GM19099 (cell line): Measurements from ENCODE around the gene BCAM.

Source experiments
- POLR2A ChIP-seq: IDR thresholded peaks from 3 replicates; pipeline ENCODE4 v1.6.1; 2011; ENCODE audit warnings: low read depth; ENCODE audit not compliant: insufficient read length; ENCODE audit errors: extremely low read depth

Gene BCAM

DNA sequence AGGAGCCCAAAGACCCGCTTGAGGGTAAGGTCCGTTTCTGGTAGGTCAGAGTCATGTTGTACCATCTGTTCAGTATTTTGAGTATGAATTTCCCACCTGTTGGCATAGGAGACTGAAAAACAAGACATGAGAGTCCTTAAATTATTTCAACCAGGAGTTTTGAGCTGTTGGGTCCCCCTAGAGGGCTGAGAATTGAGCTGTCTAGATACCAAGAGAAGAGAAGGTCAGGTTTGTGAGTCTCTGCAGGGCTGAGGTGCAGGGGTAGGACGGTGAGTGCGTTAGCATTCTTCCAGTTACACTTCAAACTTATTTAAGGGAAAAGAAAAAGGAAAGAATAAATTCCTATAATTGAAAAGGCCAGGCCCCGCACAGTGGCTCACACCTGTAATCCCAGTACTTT lies 26.2 kb upstream of the BCAM start:
- no peak for TF ChIP-seq POLR2A

DNA sequence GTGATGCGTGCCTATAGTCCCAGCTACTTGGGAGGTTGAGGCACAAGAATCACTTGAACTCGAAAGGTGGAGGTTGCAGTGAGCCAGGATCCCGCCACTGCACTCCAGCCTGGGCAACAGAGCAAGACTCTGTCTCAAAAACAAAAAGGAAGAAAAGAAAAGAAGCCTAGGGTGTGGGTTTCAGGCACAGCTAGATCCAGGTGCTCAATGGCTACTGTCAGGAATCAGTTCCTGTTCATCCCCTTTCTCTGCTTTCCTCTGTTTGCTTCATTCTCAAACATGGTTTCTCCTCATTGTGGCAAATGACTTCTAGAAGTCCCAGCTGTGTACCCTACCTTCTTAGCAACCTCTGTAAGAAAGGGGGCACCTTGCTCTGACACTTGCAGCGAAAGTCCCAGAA lies 25.4 kb upstream of the BCAM start:
- no peak for TF ChIP-seq POLR2A

DNA sequence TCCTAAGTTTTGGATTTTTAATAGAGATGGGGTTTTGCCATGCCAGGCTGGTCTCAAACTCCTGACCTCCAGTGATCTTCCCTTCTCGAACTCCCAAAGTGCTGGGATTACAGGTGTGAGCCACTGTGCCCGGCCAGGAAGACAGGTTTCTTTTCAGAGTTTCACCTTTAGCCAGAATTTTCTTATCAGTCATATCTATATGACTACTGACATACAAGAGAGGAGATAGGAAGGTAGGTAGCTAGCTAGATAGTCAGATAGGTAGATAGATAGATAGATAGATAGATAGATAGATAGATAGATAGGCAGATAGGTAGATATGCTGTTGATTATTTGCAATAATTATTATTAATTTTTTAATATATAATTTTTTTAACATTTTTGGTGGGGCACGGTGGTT lies 23.6 kb upstream of the BCAM start:
- no peak for TF ChIP-seq POLR2A

DNA sequence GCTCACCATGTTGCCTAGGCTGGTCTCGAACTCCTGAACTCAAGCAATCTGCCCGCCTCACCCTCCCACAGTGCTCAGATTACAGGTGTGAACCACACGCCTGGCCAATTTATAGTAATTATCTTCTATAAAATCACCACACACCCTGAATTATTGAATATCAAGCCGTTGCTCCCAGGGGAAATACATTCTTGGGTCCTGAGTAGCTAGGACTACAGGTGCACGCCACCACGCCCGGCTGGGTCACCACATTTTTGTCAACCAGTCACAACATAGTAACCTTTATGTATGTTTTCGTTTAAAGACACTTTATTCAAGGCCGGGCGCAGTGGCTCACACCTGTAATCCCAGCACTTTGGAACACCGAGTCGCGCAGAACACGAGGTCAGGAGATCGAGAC lies 22.9 kb upstream of the BCAM start:
- TF ChIP-seq POLR2A: no peak

DNA sequence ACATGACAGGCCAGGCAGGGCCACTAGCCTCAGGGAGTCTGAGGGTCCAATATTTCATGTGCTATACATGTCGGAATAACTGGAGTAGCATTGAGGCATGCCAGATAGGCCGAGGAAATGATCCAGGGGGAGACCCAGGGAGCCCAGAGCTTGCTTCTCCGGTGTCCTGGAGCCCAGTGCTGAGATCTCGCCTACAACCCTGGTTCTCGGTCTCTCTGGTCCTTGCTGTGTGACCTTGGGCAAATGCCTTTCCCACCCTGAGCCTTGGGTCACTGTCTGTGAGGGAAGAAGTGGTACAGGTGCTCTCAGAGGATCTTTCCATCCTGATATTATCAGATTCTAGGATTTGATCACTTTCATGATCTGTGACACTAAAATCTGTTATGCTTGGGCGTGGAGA lies 19.9 kb upstream of the BCAM start:
- no peak for TF ChIP-seq POLR2A

DNA sequence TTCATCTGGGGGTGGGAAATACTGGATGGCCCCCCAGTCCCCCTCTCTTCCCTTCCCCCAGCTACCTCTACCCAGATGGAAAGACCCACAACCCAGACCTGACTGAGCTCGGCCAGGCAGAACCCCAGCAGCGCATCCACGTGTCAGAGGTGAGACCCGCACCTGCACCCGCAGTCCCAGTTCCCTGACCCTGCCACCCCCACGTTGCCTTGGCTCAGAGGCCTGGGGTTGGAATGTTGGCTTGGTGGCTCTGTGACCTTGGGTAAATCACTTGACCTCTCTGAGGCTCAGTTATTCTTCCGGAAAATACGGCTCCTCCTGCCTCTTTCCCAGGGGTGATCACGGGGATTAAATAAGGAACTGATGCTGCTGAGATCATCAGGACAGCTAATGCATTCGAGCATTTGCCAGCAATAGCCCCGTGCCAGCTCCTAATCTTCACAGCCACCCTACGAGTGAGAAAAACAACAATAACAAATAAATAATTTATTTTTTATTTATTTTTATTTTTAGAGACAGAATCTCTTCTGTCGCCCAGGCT lies 18.9 kb upstream of the BCAM start:
- TF ChIP-seq POLR2A: no peak

DNA sequence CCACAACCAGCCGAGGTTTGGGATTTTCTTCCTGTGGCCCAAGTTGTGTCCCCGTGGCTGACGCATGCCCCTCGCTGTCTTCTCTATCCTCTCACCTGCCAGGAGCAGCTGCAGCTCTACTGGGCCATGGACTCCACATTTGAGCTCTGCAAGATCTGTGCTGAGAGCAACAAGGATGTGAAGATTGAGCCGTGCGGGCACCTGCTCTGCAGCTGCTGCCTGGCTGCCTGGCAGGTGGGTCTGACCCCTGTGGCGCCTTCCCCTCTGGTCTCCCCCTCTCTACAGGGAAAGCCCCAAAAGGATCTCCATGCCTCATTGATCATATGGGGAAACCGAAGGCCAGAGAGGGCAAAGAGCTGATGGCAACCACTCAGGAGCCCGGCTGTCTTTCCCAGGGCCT lies 16.6 kb upstream of the BCAM start:
- TF ChIP-seq POLR2A: no peak

DNA sequence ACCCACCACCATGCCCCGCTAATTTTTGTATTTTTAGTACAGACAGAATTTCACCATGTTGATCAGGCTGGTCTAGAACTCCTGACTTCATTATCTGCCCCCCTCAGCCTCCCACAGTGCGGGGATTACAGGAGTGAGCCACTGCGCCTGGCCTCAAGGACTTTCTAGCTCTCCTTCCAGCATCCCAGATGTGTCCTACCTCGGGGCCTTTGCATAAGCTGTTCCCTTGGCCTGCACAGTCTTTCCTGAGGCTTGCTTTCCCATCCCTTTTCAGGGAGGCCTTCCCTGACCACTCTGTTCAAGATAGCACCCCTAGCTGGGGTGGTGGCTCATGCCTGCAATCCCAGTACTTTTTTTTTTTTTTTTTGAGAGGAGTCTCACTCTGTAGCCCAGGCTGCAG lies 14.3 kb upstream of the BCAM start:
- no peak for TF ChIP-seq POLR2A

DNA sequence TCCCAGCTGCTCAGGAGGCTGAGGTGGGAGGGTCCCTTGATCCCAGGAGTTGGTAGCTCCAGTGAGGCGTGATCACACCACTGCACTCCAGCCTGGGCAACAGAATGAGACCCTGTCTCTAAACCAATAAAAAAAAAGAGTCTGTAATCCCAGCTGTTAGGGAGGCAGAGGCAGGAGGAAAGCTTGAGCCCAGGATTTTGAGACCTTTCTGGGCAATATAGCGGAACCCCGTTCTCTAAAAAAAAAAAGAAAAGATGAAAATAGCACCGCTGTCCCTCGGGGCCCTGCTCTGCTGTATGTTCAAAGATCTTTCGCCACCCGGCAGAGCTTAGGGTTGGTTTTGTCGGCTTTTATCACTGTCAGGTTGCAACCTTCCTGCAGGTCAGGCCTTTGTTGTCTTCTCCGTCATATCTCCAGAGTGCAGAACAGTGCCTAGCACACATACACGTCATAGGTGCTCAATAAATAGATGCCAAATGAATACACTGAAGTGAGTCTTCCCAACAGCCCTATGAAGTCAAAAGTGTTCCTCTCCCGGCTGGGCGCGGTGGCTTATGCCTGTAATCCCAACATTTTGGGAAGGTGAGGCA lies 13.4 kb upstream of the BCAM start:
- TF ChIP-seq POLR2A: no peak

DNA sequence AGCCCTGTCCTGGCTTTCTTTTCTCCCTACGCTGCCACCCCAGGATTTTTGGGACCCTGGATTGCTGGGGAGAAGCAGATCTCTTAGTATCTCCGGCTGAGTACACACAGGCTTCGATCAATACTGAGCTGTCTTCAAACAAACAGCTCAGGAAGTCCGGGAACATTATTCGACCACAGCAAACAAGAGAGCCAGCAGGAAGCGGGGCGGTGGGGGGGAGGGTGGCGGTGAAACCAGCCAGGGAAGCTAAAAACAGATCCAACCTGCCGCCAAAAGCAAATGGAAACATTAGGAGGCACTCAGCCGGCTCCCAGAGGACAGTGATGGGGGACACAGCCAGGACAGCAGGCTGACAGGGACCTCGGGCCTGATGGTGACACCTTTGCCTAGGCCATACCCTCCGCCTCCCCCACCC lies 12.2 kb upstream of the BCAM start:
- TF ChIP-seq POLR2A: no peak

DNA sequence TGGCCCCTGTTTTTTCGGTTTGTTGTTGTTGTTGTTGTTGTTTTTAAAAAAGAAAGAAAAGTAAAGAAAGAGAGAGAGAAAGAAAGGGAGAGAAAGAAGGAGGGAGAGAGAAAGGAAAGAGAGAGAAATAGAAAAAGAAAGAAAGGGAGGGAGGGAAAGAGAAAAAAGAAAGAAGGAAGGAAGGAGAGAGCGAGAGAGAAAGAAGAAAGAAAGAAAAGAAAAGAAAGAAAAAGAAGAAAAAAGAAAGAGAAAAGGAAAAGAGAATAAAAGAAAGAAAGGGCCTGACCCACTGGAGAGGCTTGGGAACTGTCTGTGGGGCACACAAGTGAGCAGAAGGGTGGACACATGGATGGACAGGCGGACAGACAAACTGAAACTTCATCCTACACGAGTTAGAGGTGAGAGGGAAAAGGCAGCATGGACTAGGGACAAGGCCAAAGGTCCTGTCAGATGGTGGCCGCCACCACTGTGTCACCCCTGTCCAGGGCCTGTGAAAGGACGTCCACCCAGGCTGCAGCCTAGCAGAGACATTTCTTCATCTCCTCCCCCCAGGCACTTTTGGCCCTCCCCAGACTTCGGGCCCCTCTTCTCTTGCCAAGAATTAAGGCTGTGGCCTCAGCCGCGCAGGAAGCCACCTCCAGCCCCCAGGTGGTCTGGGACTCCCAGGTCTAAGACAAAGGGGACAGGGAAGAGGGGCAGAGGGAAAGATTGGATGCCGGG lies 9.1 kb upstream of the BCAM start:
- no peak for TF ChIP-seq POLR2A

DNA sequence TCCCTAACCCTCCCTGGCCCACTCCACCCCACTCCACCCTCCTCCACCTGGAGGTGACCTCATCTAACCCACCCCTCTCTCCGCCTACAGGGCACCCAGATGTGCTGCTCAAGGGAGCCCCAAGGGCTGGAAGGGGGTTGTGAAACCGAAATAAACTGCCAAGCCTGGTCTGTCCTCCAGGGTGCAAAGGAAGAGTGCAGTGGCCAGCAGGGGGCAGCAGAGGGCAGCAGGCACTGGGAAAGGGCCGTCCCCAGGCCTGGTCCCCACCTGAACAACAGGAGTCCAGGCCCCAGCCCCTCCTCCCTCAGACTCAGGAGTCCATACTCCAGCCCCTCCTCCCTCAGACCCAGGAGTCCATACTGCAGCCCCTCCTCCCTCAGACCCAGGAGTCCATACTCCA lies 8.4 kb upstream of the BCAM start:
- TF ChIP-seq POLR2A: no peak

DNA sequence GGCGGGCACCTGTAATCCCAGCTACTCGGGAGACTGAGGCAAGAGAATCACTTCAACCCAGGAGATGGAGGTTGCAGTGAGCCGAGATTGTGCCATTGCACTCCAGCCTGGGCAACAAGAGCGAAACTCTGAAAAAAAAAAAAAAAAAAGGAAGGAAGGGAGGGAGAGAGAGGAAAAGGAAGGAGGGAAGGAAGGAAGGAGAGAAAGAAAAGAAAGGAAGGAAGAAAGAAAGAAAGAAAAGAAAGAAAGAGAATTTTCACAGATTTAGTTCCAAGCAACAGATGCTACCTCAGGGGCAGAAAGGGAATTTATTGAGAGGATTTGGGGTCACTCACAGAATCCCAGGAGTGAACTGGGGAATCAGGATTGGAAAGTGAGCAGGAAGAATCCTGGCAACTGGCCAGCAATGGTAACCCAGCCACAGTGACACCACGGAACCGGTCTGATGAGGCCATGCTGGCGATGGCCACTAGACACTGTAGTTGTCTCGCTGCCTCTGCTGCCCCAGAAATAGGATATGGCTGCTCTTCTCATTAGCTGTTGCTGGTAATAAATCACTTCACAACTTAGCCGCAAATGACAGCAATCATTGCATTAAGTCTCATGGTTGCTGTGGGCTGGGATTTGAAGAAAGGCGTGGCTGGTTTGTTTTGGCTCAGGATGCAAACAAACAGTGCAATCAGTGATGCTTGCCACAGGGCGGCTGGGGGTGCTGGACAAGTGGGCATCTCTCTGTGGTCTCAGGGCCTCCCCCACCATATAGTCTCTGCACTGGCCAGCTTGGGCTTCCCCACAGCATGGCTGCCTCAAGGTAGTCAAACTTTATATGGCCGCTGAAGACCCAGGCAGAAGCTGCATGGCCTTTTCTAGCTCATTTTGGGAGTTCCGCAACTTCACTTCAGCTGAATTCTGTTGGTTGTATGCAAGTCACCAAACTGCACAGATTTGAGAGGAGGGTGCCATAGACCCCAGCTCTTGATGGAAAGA lies 5.2 kb upstream of the BCAM start:
- TF ChIP-seq POLR2A: no peak

DNA sequence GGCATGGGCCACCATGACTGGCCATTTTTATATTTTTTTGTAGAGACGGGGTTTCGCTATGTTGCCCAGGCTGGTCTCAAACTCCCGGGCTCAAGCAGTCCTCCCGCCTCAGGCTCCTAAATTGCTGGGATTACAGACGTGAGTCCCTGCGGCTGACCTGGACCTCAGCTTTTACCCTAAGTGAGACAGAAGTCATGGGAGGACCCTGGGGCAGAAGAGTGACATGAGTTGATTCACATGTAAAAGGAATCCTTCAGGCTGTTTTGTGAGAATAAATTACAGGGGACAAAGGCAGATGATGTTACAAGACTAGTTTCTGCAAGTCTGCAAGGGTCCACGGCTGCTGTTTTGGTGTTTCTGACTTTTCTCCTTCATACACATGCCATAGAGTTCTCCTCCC lies 2.6 kb upstream of the BCAM start:
- no peak for TF ChIP-seq POLR2A

DNA sequence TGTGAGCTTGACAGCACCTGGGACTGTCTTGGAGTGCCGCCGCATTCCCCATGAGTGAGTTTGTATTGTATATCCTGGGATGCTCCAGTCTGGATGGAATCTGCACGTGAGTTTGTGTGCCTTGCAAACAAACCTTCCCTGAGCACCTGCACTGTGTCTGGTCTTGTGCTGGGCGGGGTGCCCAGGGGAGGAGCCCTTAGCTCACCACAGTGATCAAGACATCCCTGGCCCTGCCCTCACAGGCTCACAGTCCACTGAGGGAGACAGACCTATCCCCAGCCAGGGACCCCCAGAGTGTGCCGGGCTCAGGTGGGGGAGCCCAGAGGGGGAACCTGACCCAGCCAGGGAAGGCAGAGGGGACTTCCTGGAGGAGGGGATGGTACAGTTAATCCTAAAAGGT lies 1.7 kb upstream of the BCAM start:
- no peak for TF ChIP-seq POLR2A
